ENCODE data around the gene MTMR10. TPM values are rescaled to one million over a fixed set of nuclear protein-coding genes. Genes with fewer than 3 reads are reported as not detected.

The MTMR10 gene
- total and polyA plus RNA-seq, 2 of the 4 experiments (the other 2 are of a cell fraction) = 11.2 to 13.8 TPM

DNA sequence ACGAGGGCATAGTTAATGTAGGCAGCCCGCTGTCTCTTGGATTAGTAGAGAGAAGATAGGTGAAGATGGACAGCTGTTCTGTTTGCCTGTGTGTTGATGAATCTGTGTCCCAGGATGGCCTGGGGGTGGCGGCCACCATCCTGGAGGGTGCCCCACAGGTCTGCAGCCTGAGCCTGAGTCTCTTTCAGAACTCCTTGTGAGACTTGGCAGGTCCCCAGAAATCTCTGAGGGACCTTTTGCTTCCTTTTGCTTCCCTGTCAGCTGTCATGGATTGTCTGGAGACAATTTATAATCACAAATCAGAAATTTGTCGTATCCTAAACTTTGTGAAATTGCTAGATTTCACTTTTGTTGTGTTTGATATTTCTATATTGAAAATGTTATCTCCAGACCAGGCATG, 70.3 kb downstream of the MTMR10 start:
- no peak overlapping the region for H3K23ac ChIP-seq (ENCODE audit: low read depth, low read length)
- H3K4me3 ChIP-seq (ENCODE audit: insufficient read depth, low read depth, low read length) = no peak overlapping the region
- H2AK5ac ChIP-seq (ENCODE audit: low read depth, low read length) = no peak overlapping the region
- dilution Hi-C loops (cut with HindIII; ENCODE audit: low sequenced_read_pairs, unreplicated experiment) = no loop called here
- no peak overlapping the region for H2AFZ ChIP-seq (replicated peaks; ENCODE audit: low read length, poor library complexity)
- H3K9me1 ChIP-seq (ENCODE audit: insufficient read depth, low read length) = peaks cover 12% of the 10 kb centered on the region; the same call in 1 of the 2 replicates
- H4K8ac ChIP-seq (ENCODE audit: low read depth in 2 of 2, low read length in 2 of 2) = no peak overlapping the region
- no TSS peak for BruUV-seq (replicated peaks)
- H3K27ac ChIP-seq (ENCODE audit: insufficient read depth, low read length) = no peak overlapping the region
- no peak overlapping the region for H3K56ac ChIP-seq (ENCODE audit: extremely low read depth, insufficient read depth, low read length)
- no peak overlapping the region for H3K9ac ChIP-seq (ENCODE audit: low read depth, low read length)
- no peak overlapping the region for H3K4me2 ChIP-seq (ENCODE audit: low read depth, low read length)
- no peaks in the 10 kb centered on the region; a peak in 1 of 4 replicates for H3K79me1 ChIP-seq (ENCODE audit: low read depth in 1 of 2, low read length in 2 of 2)
- H2BK5ac ChIP-seq (ENCODE audit: low read depth, low read length, poor library complexity, severe bottlenecking) = no peak overlapping the region
- ChIA-PET POLR2A (ENCODE audit: unreplicated experiment) (no interaction called here), CTCF (no interaction called here)
- peaks cover 50% of the 10 kb centered on the region for H3K36me3 ChIP-seq (ENCODE audit: control insufficient read depth, insufficient read depth, low read length)
- ATAC-seq (ENCODE audit: low read depth) (no peak), DNase-seq (no peak)
- H3K14ac ChIP-seq (replicated peaks; ENCODE audit: low read depth, low read length) = no peak overlapping the region
- no peak overlapping the region for H2AK9ac ChIP-seq (replicated peaks; ENCODE audit: low read depth, low read length, poor library complexity)
- no peak overlapping the region for H3K18ac ChIP-seq (ENCODE audit: low read depth, low read length)
- no peak overlapping the region for H2BK20ac ChIP-seq (ENCODE audit: low read depth, low read length)
- H3K4ac ChIP-seq (ENCODE audit: low read depth, low read length) = no peak overlapping the region
- no peak for TF ChIP-seq MXI1 (IDR thresholded peaks at IDR 0.05; ENCODE audit: borderline replicate concordance, low read depth, low read length)
- no peak for TF ChIP-seq RCOR1 (IDR thresholded peaks at IDR 0.05; ENCODE audit: insufficient replicate concordance, low read length)
- TF ChIP-seq RFX5 (IDR thresholded peaks at IDR 0.05; ENCODE audit: low read depth, low read length) = no peak
- no peak for TF ChIP-seq USF2 (IDR thresholded peaks at IDR 0.05; ENCODE audit: low read depth, low read length)
- no peak for TF ChIP-seq BHLHE40 (IDR thresholded peaks at IDR 0.05; ENCODE audit: low read depth, low read length)
- TF ChIP-seq NFE2L2 (IDR thresholded peaks at IDR 0.05; ENCODE audit: low read depth, low read length) = no peak
- TF ChIP-seq CHD1 (IDR thresholded peaks at IDR 0.05; ENCODE audit: low read depth, low read length) = no peak
- TF ChIP-seq ELK1 (IDR thresholded peaks at IDR 0.05; ENCODE audit: borderline replicate concordance, low read depth, low read length) = no peak
- TF ChIP-seq MAFK (IDR thresholded peaks at IDR 0.05; ENCODE audit: low read depth, low read length) = no peak
- no peak for TF ChIP-seq MAZ (IDR thresholded peaks at IDR 0.05; ENCODE audit: borderline replicate concordance, low read depth, low read length)
- TF ChIP-seq RAD21 (IDR thresholded peaks at IDR 0.05; ENCODE audit: low read length) = no peak
- TF ChIP-seq FOS (IDR thresholded peaks at IDR 0.05; ENCODE audit: low read depth, low read length) = no peak
- TF ChIP-seq POLR2A (IDR thresholded peaks at IDR 0.05; ENCODE audit: low read depth, low read length) = no peak
- no peak for TF ChIP-seq SMC3 (IDR thresholded peaks at IDR 0.05; ENCODE audit: low read depth, low read length)
- in situ Hi-C loops (cut with MboI; ENCODE audit: low sequenced_read_pairs) = no loop called here
- H2BK15ac ChIP-seq (ENCODE audit: low read depth, low read length) = no peak overlapping the region
- H4K5ac ChIP-seq (ENCODE audit: low read depth, low read length) = no peak overlapping the region
- H2BK120ac ChIP-seq (ENCODE audit: low read depth, low read length) = no peak overlapping the region
- intact Hi-C loops (cut with micrococcal nuclease) = no loop called here
- no peaks in the 10 kb centered on the region; the same call in 1 of the 2 replicates for H3K27me3 ChIP-seq (ENCODE audit: control insufficient read depth, insufficient read depth, low read length)
- no CpG with 5 or more reads among the region's 4 CpGs for WGBS, 2 experiments (ENCODE audit: extremely low coverage in 2 of 2, insufficient read length in 1 of 2)
- no peaks in the 10 kb centered on the region for H3K9me3 ChIP-seq (ENCODE audit: control insufficient read depth, insufficient read depth, low read length)
- peaks cover 16% of the 10 kb centered on the region; the same call in 1 of the 2 replicates for H4K20me1 ChIP-seq (ENCODE audit: insufficient read depth, low read length)
- no peak overlapping the region for H4K91ac ChIP-seq (ENCODE audit: insufficient read depth, low read depth, low read length)
- H3K4me1 ChIP-seq (ENCODE audit: control insufficient read depth, insufficient read depth, low read length) = peaks cover 14% of the 10 kb centered on the region
